GM18505 (cell line): Measurements from ENCODE around the gene KTI12.

ENCODE experiments used
- ATAC-seq: cut with Tn5 transposase; IDR thresholded peaks from one replicate; pipeline ENCODE4 v1.9.1; 2021; ENCODE audit not compliant: unreplicated experiment
- POLR2A ChIP-seq: IDR thresholded peaks from 4 replicates; pipeline ENCODE4 v1.6.1; 2011; ENCODE audit warnings: borderline replicate concordance; ENCODE audit not compliant: insufficient read depth, insufficient read length; ENCODE audit errors: extremely low read depth

Gene KTI12

DNA sequence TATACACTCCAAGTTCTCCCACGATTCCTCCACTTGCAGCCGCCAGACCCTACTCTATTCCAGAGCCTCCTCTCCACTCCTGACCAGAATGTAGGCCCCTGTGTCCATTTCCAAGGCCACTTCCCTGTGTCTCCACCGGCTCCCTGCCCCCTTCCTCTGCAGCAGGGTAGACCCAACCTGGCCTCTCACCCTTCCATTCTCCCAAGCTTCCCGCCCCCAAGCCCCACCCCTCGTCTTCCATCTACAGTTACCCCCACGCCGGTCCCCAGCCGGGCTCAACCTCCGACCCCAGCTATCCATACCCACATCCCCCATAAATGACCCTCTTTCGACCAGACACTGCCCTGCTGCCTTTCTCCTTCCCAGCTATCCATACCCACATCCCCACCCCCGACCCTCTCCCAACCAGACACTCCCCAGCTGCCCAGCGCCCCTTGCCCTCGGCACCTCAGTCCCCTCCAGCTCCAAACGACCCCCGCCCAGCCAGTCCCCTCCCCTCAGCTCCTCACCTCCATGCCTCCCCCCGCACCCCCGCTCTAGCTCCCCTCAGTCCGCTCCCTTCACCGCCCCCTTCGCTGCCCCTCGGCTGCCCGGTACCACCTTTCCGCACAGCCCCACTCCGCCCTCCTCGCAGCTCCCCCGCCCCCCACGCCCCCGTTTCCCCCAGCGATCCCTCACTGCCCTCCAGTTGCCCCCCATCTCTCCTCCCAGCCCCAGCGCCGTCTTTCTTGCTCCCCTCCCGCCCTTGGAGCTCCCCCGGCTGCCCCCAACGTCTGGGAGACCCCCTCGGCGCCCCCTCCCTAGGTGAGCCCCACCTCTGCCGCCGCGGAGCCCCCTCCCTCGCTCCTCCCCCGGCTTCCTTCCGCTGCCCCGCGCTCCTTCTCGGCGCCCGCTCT, 43.8 kb downstream of the KTI12 start:
- no peak for TF ChIP-seq POLR2A
- no peak for ATAC-seq

DNA sequence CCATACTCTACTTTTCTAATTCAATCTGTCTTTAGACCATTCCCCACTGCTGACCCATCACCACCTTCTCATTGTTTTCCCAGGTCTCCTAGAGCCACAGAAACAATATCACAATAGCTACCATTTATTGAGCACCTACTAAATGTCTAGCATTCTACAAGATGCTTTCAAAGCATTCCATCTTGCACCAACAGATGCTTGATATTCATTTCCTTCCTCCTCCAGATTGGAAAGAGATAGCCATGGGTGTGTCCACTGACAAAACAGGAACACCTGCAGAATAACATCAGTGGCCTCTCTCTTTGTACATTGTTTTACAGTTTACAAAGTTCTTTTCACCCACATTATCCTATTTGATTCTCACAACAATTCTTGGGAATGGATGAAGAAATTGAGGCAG, 45.4 kb downstream of the KTI12 start:
- no peak for ATAC-seq
- TF ChIP-seq POLR2A = no peak

GRCh38 chr1:51986718-51987117, 46.9 kb downstream of the KTI12 start:
- ATAC-seq = no peak
- no peak for TF ChIP-seq POLR2A

DNA sequence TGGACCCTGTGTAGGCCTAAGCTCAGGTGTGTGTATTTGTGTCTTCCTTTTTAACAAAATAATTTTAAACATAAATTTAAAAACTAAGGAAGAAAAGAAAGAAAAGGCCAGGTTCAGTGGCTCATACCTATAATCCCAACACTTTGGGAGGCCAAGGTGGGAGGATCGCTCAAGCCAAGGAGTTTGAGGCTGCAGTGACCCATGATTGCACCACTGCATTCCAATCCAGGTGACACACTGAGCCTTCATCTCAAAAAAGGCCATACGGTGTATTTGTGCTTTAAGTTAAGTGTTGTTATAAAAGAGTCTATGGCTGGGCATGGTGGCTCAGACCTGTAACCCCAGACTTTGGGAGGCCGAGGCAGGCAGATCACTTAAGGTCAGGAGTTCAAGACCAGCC, 51.4 kb downstream of the KTI12 start:
- TF ChIP-seq POLR2A = no peak
- ATAC-seq = no peak
